Osteoblast (primary cell): ENCODE data around the gene KCND2. TPM values are rescaled to one million over a fixed set of nuclear protein-coding genes. Genes with fewer than 3 reads are reported as not detected.

Experiments used
- DNase-seq: peaks from one replicate; pipeline ENCODE4 v3.0.0; 2011; ENCODE audit warnings: low spot score, mixed read lengths; ENCODE audit not compliant: insufficient read length; ENCODE audit errors: missing footprints
- H2AFZ ChIP-seq: 2 replicates; pipeline ENCODE4 v1.6.0; 2011; ENCODE audit warnings: mild to moderate bottlenecking, low read length
- H3K27ac ChIP-seq: 2 replicates; pipeline ENCODE4 v1.5.1; 2011; ENCODE audit warnings: mild to moderate bottlenecking, low read depth, low read length, moderate library complexity
- H3K27me3 ChIP-seq: 2 replicates; pipeline ENCODE4 v1.6.0; 2012; ENCODE audit warnings: mild to moderate bottlenecking, control low read depth, inconsistent platforms, low read length, moderate library complexity; ENCODE audit not compliant: insufficient read depth
- H3K36me3 ChIP-seq: 2 replicates; pipeline ENCODE4 v1.5.1; 2011; ENCODE audit warnings: mild to moderate bottlenecking, low read length, control low read depth, moderate library complexity; ENCODE audit not compliant: insufficient read depth
- H3K4me1 ChIP-seq: 2 replicates; pipeline ENCODE4 v1.5.1; 2011; ENCODE audit warnings: mild to moderate bottlenecking, low read length, control low read depth, moderate library complexity; ENCODE audit not compliant: insufficient read depth
- H3K4me2 ChIP-seq: 2 replicates; pipeline ENCODE4 v1.6.0; 2011; ENCODE audit warnings: mild to moderate bottlenecking, low read length; ENCODE audit not compliant: insufficient read depth
- H3K4me3 ChIP-seq: fragments of 200-600 bp; sonication (generic); 3 replicates; pipeline ENCODE4 v1.5.1; 2012; ENCODE audit warnings: mild to moderate bottlenecking, low read length, inconsistent platforms; ENCODE audit not compliant: insufficient read depth
- H3K79me2 ChIP-seq: 2 replicates; pipeline ENCODE4 v1.6.0; 2012; ENCODE audit warnings: mild to moderate bottlenecking, low read length, control low read depth, inconsistent platforms; ENCODE audit not compliant: insufficient read depth
- H3K9me3 ChIP-seq: 2 replicates; pipeline ENCODE4 v1.5.1; 2011; ENCODE audit warnings: low read depth, low read length, control low read depth
- H4K20me1 ChIP-seq: 2 replicates; pipeline ENCODE4 v1.6.0; 2012; ENCODE audit warnings: mild to moderate bottlenecking, low read length, control low read depth; ENCODE audit not compliant: insufficient read depth
- total RNA-seq: library from RNA; depleted of rRNA; stranded (reverse); fragments of >200 nt; gene quantifications from 2 replicates; pipeline ENCODE4 v1.2.3, GENCODE V29; 2012
- TF ChIP-seq, protein P1 (sequence below): IDR thresholded peaks from 2 replicates; pipeline ENCODE4 v1.5.1; 2011; ENCODE audit warnings: mild to moderate bottlenecking, low read depth, low read length, moderate library complexity; ENCODE audit errors: extremely low read depth

Gene KCND2
- total RNA-seq, 1 donor: 6.5 TPM

- peak; percentile 6 for DNase-seq
Observed at GRCh38 chr7:120337308-120337907, 64.4 kb downstream of the KCND2 start.

GRCh38 chr7:120344276-120344675, 71.3 kb downstream of the KCND2 start:
- TF ChIP-seq, protein P1, sequence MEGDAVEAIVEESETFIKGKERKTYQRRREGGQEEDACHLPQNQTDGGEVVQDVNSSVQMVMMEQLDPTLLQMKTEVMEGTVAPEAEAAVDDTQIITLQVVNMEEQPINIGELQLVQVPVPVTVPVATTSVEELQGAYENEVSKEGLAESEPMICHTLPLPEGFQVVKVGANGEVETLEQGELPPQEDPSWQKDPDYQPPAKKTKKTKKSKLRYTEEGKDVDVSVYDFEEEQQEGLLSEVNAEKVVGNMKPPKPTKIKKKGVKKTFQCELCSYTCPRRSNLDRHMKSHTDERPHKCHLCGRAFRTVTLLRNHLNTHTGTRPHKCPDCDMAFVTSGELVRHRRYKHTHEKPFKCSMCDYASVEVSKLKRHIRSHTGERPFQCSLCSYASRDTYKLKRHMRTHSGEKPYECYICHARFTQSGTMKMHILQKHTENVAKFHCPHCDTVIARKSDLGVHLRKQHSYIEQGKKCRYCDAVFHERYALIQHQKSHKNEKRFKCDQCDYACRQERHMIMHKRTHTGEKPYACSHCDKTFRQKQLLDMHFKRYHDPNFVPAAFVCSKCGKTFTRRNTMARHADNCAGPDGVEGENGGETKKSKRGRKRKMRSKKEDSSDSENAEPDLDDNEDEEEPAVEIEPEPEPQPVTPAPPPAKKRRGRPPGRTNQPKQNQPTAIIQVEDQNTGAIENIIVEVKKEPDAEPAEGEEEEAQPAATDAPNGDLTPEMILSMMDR: no peak
- Histone ChIP-seq H3K4me2 (no peak overlapping the region), H3K27ac (no peak overlapping the region), H2AFZ (no peak overlapping the region), H3K9me3 (no peaks in the 10 kb centered on the region), H3K27me3 (no peaks in the 10 kb centered on the region), H3K36me3 (no peaks in the 10 kb centered on the region), H4K20me1 (no peaks in the 10 kb centered on the region), H3K79me2 (no peaks in the 10 kb centered on the region), H3K4me1 (no peaks in the 10 kb centered on the region), H3K4me3 (no peak overlapping the region)
- DNase-seq: no peak

More at GRCh38 chr7:120337308-120337907, 64.4 kb downstream of the KCND2 start:
- no peaks in the 10 kb centered on the region for H3K9me3 ChIP-seq
- H3K36me3 ChIP-seq: no peaks in the 10 kb centered on the region
- no peak overlapping the region for H2AFZ ChIP-seq
- H3K27ac ChIP-seq: no peak overlapping the region
- no peaks in the 10 kb centered on the region for H4K20me1 ChIP-seq
- H3K27me3 ChIP-seq: no peaks in the 10 kb centered on the region
- no peaks in the 10 kb centered on the region for H3K4me1 ChIP-seq
- no peak overlapping the region for H3K4me3 ChIP-seq
- TF ChIP-seq, protein P1: peak; percentile 7
- no peaks in the 10 kb centered on the region for H3K79me2 ChIP-seq
- H3K4me2 ChIP-seq: no peak overlapping the region

DNA sequence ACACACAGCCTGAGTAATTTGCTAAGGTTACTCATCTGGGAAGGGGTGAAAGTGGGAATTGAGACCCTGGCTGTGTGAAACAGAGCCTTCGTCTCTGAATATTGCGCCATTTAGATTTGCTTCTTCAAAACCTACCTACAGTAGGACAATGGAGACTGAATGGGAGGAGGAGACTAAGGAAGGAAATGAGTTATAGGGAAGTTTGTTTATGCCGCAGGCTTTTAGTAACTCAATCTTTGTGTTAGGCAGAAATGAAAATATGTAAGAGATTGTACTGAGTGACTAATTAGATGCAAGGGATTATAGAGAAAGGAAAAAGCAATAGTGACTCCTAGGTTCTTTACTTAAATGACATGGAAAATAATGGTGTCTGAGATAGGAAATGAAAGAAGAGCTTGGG, 80.2 kb downstream of the KCND2 start:
- H2AFZ ChIP-seq: no peak overlapping the region
- TF ChIP-seq, protein P1: no peak
- H4K20me1 ChIP-seq: no peaks in the 10 kb centered on the region
- no peaks in the 10 kb centered on the region for H3K79me2 ChIP-seq
- H3K9me3 ChIP-seq: no peaks in the 10 kb centered on the region
- no peak overlapping the region for H3K4me3 ChIP-seq
- H3K27me3 ChIP-seq: no peaks in the 10 kb centered on the region
- no peaks in the 10 kb centered on the region for H3K4me1 ChIP-seq
- no peak overlapping the region for H3K27ac ChIP-seq
- DNase-seq: no peak
- H3K36me3 ChIP-seq: no peaks in the 10 kb centered on the region
- H3K4me2 ChIP-seq: no peak overlapping the region

GRCh38 chr7:120360918-120361317, 87.9 kb downstream of the KCND2 start:
- Histone ChIP-seq H3K4me2 (no peak overlapping the region), H4K20me1 (no peaks in the 10 kb centered on the region), H3K9me3 (no peaks in the 10 kb centered on the region), H3K36me3 (no peaks in the 10 kb centered on the region), H3K27me3 (no peaks in the 10 kb centered on the region), H3K4me1 (no peaks in the 10 kb centered on the region), H3K4me3 (no peak overlapping the region), H3K27ac (no peak overlapping the region), H3K79me2 (no peaks in the 10 kb centered on the region), H2AFZ (no peak overlapping the region)
- DNase-seq: no peak
- TF ChIP-seq, protein P1: no peak
